Endodermal cell (in vitro differentiated cells): ENCODE data around the gene BBS10. TPM values are rescaled to one million over a fixed set of nuclear protein-coding genes. Genes with fewer than 3 reads are reported as not detected.
A peak's percentile ranks its signal among the peaks of the same experiment; 100 is the strongest.

Experiments
- DNase-seq: peaks from one replicate; pipeline ENCODE4 v3.0.0-alpha.2; 2017
- H3K27ac ChIP-seq: 2 replicates; pipeline ENCODE4 v1.5.1; 2013; ENCODE audit warnings: mild to moderate bottlenecking, low read depth, low read length, moderate library complexity
- H3K27me3 ChIP-seq: 2 replicates; pipeline ENCODE4 v1.6.1; 2013; ENCODE audit warnings: mild to moderate bottlenecking, low read length, moderate library complexity; ENCODE audit not compliant: insufficient read depth, control insufficient read depth, poor library complexity, severe bottlenecking
- H3K36me3 ChIP-seq: 2 replicates; pipeline ENCODE4 v1.7.0; 2013; ENCODE audit warnings: mild to moderate bottlenecking, low read length, moderate library complexity; ENCODE audit not compliant: control insufficient read depth, insufficient read depth
- H3K4me1 ChIP-seq: one replicate; pipeline ENCODE4 v1.7.0; 2013; ENCODE audit warnings: low read length; ENCODE audit not compliant: control insufficient read depth, insufficient read depth
- H3K4me3 ChIP-seq: 2 replicates; pipeline ENCODE4 v1.5.1; 2013; ENCODE audit warnings: mild to moderate bottlenecking, low read length, moderate library complexity
- H3K9ac ChIP-seq: 2 replicates; pipeline ENCODE4 v1.6.1; 2013; ENCODE audit warnings: mild to moderate bottlenecking, low read length, moderate library complexity; ENCODE audit not compliant: poor library complexity, severe bottlenecking; ENCODE audit errors: extremely low read depth
- H3K9me3 ChIP-seq: 2 replicates; pipeline ENCODE4 v1.6.1; 2013; ENCODE audit warnings: mild to moderate bottlenecking, low read length, moderate library complexity; ENCODE audit not compliant: control insufficient read depth
- H3K27ac Mint-ChIP-seq: 2 replicates; pipeline ENCODE4 v1.8.0; 2020; ENCODE audit warnings: mixed read lengths
- H3K27me3 Mint-ChIP-seq: 2 replicates; pipeline ENCODE4 v1.8.0; 2021; ENCODE audit warnings: mild to moderate bottlenecking, mixed read lengths; ENCODE audit not compliant: insufficient read depth
- H3K36me3 Mint-ChIP-seq: 2 replicates; pipeline ENCODE4 v1.8.0; 2020; ENCODE audit warnings: low read depth, mixed read lengths
- H3K4me1 Mint-ChIP-seq: 2 replicates; pipeline ENCODE4 v1.8.0; 2020; ENCODE audit warnings: mixed read lengths
- H3K4me3 Mint-ChIP-seq: 2 replicates; pipeline ENCODE4 v1.8.0; 2020; ENCODE audit warnings: mild to moderate bottlenecking, moderate library complexity, mixed read lengths
- H3K9me3 Mint-ChIP-seq: 2 replicates; pipeline ENCODE4 v1.8.0; 2020; ENCODE audit warnings: mild to moderate bottlenecking, mixed read lengths
- CTCF ChIP-seq: fragments of 200-600 bp; sonication (generic); conservative IDR thresholded peaks from 2 replicates; pipeline ENCODE4 v1.5.0; 2021; ENCODE audit warnings: antibody characterized with exemption, mild to moderate bottlenecking
- WGBS, 2 experiments: methylation state at CpG; one replicate each; pipeline versions ENCODE4 v1.1.5 to v1.1.7; 2013; ENCODE audit warnings: missing lambda C conversion rate in 2 of 2, mixed read lengths in 1 of 2; ENCODE audit not compliant: insufficient coverage in 1 of 2, insufficient read length in 1 of 2; 5-methylcytosine and 5-hydroxymethylcytosine counted together
- total RNA-seq, 2 donors: library from RNA; stranded (reverse); fragmentation: NEBNext Ultra II Directional in 1 of 2; extraction: Animal tissue kit (Norgen Biotek cat#: 25700) in 1 of 2; gene quantifications; 2 replicates in 1 of 2; 3 replicates in 1 of 2; pipeline ENCODE4 v1.2.1, GENCODE V29; 2021

The BBS10 gene
- total RNA-seq, 2 donors from 2014 or later = 9.3 to 9.5 TPM

- Mint-ChIP-seq H3K4me1 (no peaks in the 10 kb centered on the region), H3K4me3 (no peak overlapping the region), H3K27me3 (peaks cover 3% of the 10 kb centered on the region), H3K36me3 (no peaks in the 10 kb centered on the region), H3K9me3 (no peaks in the 10 kb centered on the region), H3K27ac (no peak overlapping the region)
- Histone ChIP-seq H3K9ac (no peak overlapping the region), H3K27me3 (no peaks in the 10 kb centered on the region), H3K36me3 (no peaks in the 10 kb centered on the region), H3K9me3 (no peaks in the 10 kb centered on the region), H3K27ac (no peak overlapping the region), H3K4me3 (no peak overlapping the region), H3K4me1 (no peaks in the 10 kb centered on the region)
- no peak for TF ChIP-seq CTCF
- DNase-seq = no peak
- 98 to 100% methylated on average over 1 to 3 of the region's 3 CpGs for WGBS, 2 experiments
Observed at GRCh38 chr12:76337583-76337982, 10.6 kb downstream of the BBS10 start.

GRCh38 chr12:76332606-76333005 lies 15.6 kb downstream of the BBS10 start:
- no peaks in the 10 kb centered on the region for H3K27me3 Mint-ChIP-seq
- no peaks in the 10 kb centered on the region for H3K4me1 ChIP-seq
- H3K9me3 ChIP-seq = peaks cover 14% of the 10 kb centered on the region
- H3K4me3 Mint-ChIP-seq = no peak overlapping the region
- no peak for DNase-seq
- H3K9ac ChIP-seq = no peak overlapping the region
- H3K4me1 Mint-ChIP-seq = peaks cover 4% of the 10 kb centered on the region
- peaks cover 17% of the 10 kb centered on the region for H3K9me3 Mint-ChIP-seq
- no peak overlapping the region for H3K27ac ChIP-seq
- H3K36me3 ChIP-seq = peaks cover 3% of the 10 kb centered on the region
- no peaks in the 10 kb centered on the region for H3K27me3 ChIP-seq
- 100% methylated on average over 1 of the region's 1 CpG; no CpG with 5 or more reads in 1 of the 2 experiments for WGBS, 2 experiments
- TF ChIP-seq CTCF = no peak
- no peak overlapping the region for H3K27ac Mint-ChIP-seq
- no peaks in the 10 kb centered on the region for H3K36me3 Mint-ChIP-seq
- H3K4me3 ChIP-seq = no peak overlapping the region

- Histone ChIP-seq H3K4me3 (peak overlapping the region; percentile 5), H3K27ac (no peak overlapping the region), H3K4me1 (no peaks in the 10 kb centered on the region), H3K27me3 (no peaks in the 10 kb centered on the region), H3K9me3 (peaks cover 28% of the 10 kb centered on the region), H3K9ac (no peak overlapping the region), H3K36me3 (peaks cover 3% of the 10 kb centered on the region)
- Mint-ChIP-seq H3K27me3 (no peaks in the 10 kb centered on the region), H3K36me3 (peaks cover 5% of the 10 kb centered on the region), H3K4me1 (peaks cover 4% of the 10 kb centered on the region), H3K4me3 (no peak overlapping the region), H3K9me3 (peaks cover 33% of the 10 kb centered on the region), H3K27ac (no peak overlapping the region)
- no peak for DNase-seq
- 90% methylated on average over 5 of the region's 5 CpGs; no CpG with 5 or more reads in 1 of the 2 experiments for WGBS, 2 experiments
- no peak for TF ChIP-seq CTCF
Observed at GRCh38 chr12:76329606-76330005, 18.6 kb downstream of the BBS10 start.
